WERI-Rb-1 (cell line): Measurements from ENCODE around the gene PLS1.
A peak's percentile ranks its signal among the peaks of the same experiment; 100 is the strongest.

Experiments used
- DNase-seq: peaks from one replicate; pipeline ENCODE4 v3.0.0-alpha.2; 2020
- H3K27ac ChIP-seq: fragments of 250-450 bp; sonication (Bioruptor Pico); 2 replicates; pipeline ENCODE4 v1.5.1; 2020; ENCODE audit warnings: mild to moderate bottlenecking, moderate library complexity
- H3K27me3 ChIP-seq: fragments of 250-450 bp; sonication (Bioruptor Pico); 2 replicates; pipeline ENCODE4 v1.5.1; 2021; ENCODE audit warnings: mild to moderate bottlenecking, low read depth, moderate library complexity; ENCODE audit not compliant: insufficient read depth, severe bottlenecking
- H3K36me3 ChIP-seq: fragments of 250-450 bp; sonication (Bioruptor Pico); 2 replicates; pipeline ENCODE4 v1.5.1; 2020; ENCODE audit warnings: mild to moderate bottlenecking, moderate library complexity
- H3K4me3 ChIP-seq: 2 replicates; pipeline ENCODE4 v1.5.1; 2011; ENCODE audit warnings: low read depth, mild to moderate bottlenecking, control low read depth, low read length
- H3K9me3 ChIP-seq: fragments of 250-450 bp; sonication (Bioruptor Pico); 2 replicates; pipeline ENCODE4 v1.5.1; 2021; ENCODE audit warnings: mild to moderate bottlenecking, moderate library complexity; ENCODE audit not compliant: severe bottlenecking
- TF ChIP-seq, protein P1 (sequence below): IDR thresholded peaks from 2 replicates; pipeline ENCODE4 v1.5.1; 2011; ENCODE audit warnings: low read depth, mild to moderate bottlenecking, control low read depth, inconsistent platforms, low read length

The PLS1 gene

DNA sequence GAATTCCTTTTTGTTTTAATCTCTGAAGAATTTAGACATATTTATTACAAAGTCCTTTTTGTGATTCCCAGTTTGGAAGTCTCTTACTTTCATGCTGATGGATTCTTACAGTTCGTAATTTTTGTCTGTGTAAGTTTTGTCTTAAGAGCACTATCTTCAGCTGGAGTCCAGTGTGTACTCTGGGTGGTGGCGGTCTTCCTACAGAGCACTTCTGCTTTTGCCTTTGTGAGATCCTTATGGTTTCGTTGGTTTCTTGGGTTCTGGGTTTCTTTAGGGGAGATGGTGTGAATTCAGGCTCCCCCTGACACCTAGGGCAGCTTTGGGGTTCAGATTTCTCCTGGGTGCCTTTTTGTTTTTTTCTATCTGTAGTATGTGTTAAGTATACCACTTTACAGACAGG, 45.3 kb downstream of the PLS1 start:
- Histone ChIP-seq H3K27me3 (no peaks in the 10 kb centered on the region), H3K9me3 (no peaks in the 10 kb centered on the region), H3K36me3 (no peaks in the 10 kb centered on the region), H3K27ac (no peak overlapping the region), H3K4me3 (no peak overlapping the region)
- DNase-seq = no peak
- TF ChIP-seq, protein P1, sequence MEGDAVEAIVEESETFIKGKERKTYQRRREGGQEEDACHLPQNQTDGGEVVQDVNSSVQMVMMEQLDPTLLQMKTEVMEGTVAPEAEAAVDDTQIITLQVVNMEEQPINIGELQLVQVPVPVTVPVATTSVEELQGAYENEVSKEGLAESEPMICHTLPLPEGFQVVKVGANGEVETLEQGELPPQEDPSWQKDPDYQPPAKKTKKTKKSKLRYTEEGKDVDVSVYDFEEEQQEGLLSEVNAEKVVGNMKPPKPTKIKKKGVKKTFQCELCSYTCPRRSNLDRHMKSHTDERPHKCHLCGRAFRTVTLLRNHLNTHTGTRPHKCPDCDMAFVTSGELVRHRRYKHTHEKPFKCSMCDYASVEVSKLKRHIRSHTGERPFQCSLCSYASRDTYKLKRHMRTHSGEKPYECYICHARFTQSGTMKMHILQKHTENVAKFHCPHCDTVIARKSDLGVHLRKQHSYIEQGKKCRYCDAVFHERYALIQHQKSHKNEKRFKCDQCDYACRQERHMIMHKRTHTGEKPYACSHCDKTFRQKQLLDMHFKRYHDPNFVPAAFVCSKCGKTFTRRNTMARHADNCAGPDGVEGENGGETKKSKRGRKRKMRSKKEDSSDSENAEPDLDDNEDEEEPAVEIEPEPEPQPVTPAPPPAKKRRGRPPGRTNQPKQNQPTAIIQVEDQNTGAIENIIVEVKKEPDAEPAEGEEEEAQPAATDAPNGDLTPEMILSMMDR = no peak

DNA sequence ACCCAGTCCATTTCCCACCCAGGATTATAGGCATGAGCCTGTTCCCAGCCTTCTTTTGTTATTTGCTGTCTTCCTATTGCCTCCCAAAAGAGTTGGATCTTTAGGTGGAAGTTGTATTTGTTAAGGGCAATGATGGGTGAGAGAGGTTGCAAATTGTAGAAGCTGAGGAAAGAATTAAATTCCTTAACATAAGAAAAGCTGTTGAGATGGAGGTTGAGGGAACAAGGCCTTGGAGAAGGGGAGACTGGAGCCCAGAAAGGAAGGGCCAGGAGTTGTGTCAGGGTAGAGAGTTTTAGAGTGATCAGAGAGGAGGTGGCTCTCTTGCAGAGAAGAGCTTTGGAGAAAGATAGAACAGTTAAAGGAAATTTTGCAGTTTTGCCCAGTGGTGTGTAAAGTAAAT, 46.8 kb downstream of the PLS1 start:
- TF ChIP-seq, protein P1 = no peak
- no peaks in the 10 kb centered on the region for H3K27me3 ChIP-seq
- H3K9me3 ChIP-seq = no peaks in the 10 kb centered on the region
- H3K36me3 ChIP-seq = no peaks in the 10 kb centered on the region
- no peak overlapping the region for H3K27ac ChIP-seq
- DNase-seq = no peak
- no peak overlapping the region for H3K4me3 ChIP-seq

DNA sequence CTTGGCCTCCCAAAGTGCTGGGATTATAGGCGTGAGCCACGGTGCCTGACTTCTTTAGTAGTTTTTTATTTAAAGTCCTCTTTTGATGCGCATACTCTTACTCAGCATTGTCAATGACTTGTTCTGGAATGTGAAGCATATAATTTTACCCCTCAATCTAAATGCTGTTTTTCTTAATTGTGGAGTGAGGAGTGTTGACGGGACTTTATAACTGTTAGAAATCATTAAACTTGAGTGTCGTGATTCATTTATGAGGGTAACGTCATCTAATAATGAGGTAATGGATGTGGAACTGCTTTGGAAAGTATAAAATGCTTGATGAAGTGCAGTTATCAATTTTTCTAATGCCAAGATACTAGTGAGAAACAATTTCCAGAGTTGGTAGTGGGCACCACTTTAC, 48.3 kb downstream of the PLS1 start:
- H3K9me3 ChIP-seq = no peaks in the 10 kb centered on the region
- H3K27me3 ChIP-seq = no peaks in the 10 kb centered on the region
- H3K27ac ChIP-seq = no peak overlapping the region
- H3K4me3 ChIP-seq = no peak overlapping the region
- DNase-seq = no peak
- TF ChIP-seq, protein P1 = no peak
- no peaks in the 10 kb centered on the region for H3K36me3 ChIP-seq

DNA sequence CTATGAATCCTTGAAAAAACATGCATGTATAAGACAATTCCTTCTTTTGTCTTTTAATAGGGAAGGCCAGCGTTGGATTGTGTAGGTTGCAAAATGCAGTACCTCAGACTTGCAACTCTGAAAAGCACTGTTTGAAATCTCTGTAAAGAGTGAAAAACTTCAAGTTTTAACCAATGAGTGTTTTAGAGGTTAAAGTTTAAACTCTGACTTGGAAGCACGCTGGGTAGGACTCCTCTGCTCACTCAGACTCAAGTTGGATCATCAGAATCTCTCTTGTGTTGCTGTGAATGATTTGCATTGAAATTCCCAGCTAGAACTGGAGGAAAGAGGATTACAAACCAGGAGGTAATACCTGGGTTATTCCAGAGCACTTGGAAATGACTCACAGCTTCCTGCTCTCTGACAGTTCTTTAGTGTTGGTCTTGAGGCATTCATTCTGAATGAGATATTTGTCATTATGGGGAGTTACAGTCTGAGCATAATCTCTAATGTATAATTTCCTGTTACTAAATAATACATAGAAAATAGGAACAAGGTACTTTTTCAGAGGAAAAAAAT, 49.1 kb downstream of the PLS1 start:
- peak; percentile 20 for DNase-seq
- Histone ChIP-seq H3K36me3 (no peaks in the 10 kb centered on the region), H3K4me3 (no peak overlapping the region), H3K27ac (no peak overlapping the region), H3K27me3 (no peaks in the 10 kb centered on the region), H3K9me3 (no peaks in the 10 kb centered on the region)
- TF ChIP-seq, protein P1 = no peak

DNA sequence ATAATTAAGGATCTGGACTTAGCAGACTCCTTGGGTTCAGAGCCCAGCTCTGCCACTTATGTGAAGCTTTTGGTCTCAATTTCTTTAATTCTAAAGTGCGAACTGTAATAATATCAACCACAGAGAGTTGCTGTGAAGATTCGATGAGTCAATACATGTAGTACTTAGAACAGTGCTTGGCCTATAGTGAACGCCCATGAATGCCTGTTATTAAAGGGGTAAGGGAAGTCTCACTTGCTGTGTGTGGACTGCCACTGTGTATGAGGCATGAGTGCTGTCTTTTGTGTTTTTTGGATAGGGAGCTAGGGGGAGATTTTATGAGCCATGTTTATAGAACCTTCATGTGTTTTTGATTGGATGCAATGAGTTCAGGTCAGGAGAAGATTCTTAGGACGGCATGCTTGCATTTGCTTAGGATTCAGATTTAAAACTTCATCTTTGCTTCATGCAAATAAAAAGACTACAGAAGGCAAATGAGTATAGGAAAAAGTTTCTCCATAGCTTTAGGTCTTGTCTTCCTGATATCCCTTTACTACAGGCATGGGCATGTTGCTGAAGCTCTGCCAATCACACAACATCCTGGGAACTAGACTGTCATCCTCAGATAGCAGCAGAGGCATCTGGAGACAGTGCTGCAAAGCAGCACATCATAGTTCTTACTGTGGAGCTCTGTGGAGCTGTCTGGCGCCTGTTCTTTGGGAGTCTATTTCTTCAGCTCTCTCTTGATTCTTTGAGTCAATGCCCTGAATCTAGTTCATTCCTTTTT, 50.0 kb downstream of the PLS1 start:
- no peaks in the 10 kb centered on the region for H3K27me3 ChIP-seq
- no peak for DNase-seq
- H3K4me3 ChIP-seq = no peak overlapping the region
- H3K9me3 ChIP-seq = no peaks in the 10 kb centered on the region
- H3K36me3 ChIP-seq = no peaks in the 10 kb centered on the region
- TF ChIP-seq, protein P1 = no peak
- H3K27ac ChIP-seq = no peak overlapping the region

DNA sequence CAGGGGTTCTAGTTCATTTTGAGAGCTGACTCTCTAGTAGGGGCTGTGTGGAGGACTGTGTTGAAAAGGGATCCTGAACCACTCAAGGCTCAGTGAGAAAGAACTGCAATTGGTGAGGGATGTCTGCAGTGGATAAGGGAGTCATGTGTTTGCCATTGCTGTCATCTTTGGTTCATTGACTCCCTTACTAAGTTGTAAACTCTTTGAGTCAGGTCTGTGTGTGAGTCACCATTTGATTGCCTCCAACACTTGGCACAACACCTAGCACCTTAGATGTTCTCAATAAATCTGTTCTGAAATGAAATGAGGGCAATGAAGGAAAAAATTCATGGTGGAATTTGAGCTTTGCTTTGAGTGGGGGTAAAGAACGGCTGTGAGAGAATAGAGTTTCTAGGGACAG, 51.7 kb downstream of the PLS1 start:
- H3K36me3 ChIP-seq = no peaks in the 10 kb centered on the region
- TF ChIP-seq, protein P1 = no peak
- DNase-seq = no peak
- no peak overlapping the region for H3K4me3 ChIP-seq
- H3K9me3 ChIP-seq = no peaks in the 10 kb centered on the region
- no peak overlapping the region for H3K27ac ChIP-seq
- H3K27me3 ChIP-seq = no peaks in the 10 kb centered on the region
